WTC11 (cell line): Measurements from ENCODE around the gene SIGLEC7. TPM values are rescaled to one million over a fixed set of nuclear protein-coding genes. Genes with fewer than 3 reads are reported as not detected.

Experiments used
- ATAC-seq: fragments of 200-7000 bp; cut with Tn5 transposase; 2 replicates; pipeline ENCODE4 v1.10.0; 2021; ENCODE audit warnings: mild to moderate bottlenecking, moderate library complexity
- CTCF ChIA-PET: fragments of 300-600 bp; sonication (Branson Sonifier 250); formaldehyde crosslinking; loops from one replicate; lab custom pipeline; 2021; ENCODE audit warnings: antibody characterized with exemption; lab: Charles Lee
- POLR2A ChIA-PET: fragments of 350-600 bp; sonication (Branson Sonifier 250); formaldehyde crosslinking; loops from one replicate; lab custom pipeline; 2021; ENCODE audit warnings: antibody characterized with exemption; lab: Charles Lee
- DNase-seq: peaks from one replicate; pipeline ENCODE4 v3.0.0; 2021; ENCODE audit warnings: low spot score
- H3K27ac Mint-ChIP-seq: 2 replicates; pipeline ENCODE4 v1.8.0; 2021; ENCODE audit warnings: mixed read lengths
- H3K27me3 Mint-ChIP-seq: 2 replicates; pipeline ENCODE4 v1.8.0; 2021; ENCODE audit warnings: low read depth, mild to moderate bottlenecking, moderate library complexity, mixed read lengths
- H3K36me3 Mint-ChIP-seq: 2 replicates; pipeline ENCODE4 v1.8.0; 2021; ENCODE audit warnings: mixed read lengths
- H3K4me1 Mint-ChIP-seq: 2 replicates; pipeline ENCODE4 v1.8.0; 2022; ENCODE audit warnings: mixed read lengths
- H3K4me3 Mint-ChIP-seq: 2 replicates; pipeline ENCODE4 v1.8.0; 2021; ENCODE audit warnings: mild to moderate bottlenecking, moderate library complexity, mixed read lengths
- H3K9me3 Mint-ChIP-seq: 2 replicates; pipeline ENCODE4 v1.8.0; 2021; ENCODE audit warnings: mixed read lengths
- ATF1 ChIP-seq: sonication (generic); formaldehyde crosslinking; IDR thresholded peaks from 2 replicates; pipeline ENCODE4 v1.8.1; 2023; ENCODE audit warnings: mild to moderate bottlenecking, moderate library complexity, missing genetic modification reagents
- E2F4 ChIP-seq: sonication (generic); formaldehyde crosslinking; IDR thresholded peaks from 2 replicates; pipeline ENCODE4 v1.8.1; 2022; ENCODE audit warnings: low read depth, mild to moderate bottlenecking, moderate library complexity, missing genetic modification reagents, borderline replicate concordance
- ETV6 ChIP-seq: sonication (generic); formaldehyde crosslinking; IDR thresholded peaks from 2 replicates; pipeline ENCODE4 v1.8.1; 2022; ENCODE audit warnings: mild to moderate bottlenecking, missing genetic modification reagents
- FOXJ3 ChIP-seq: sonication (generic); formaldehyde crosslinking; IDR thresholded peaks from 2 replicates; pipeline ENCODE4 v1.9.0; 2021; ENCODE audit warnings: missing genetic modification reagents, mild to moderate bottlenecking, borderline replicate concordance
- GABPB1 ChIP-seq: sonication (generic); formaldehyde crosslinking; IDR thresholded peaks from 2 replicates; pipeline ENCODE4 v1.8.1; 2023; ENCODE audit warnings: mild to moderate bottlenecking, missing genetic modification reagents
- GTF2I ChIP-seq: fragments of 250-450 bp; sonication (Bioruptor Pico); conservative IDR thresholded peaks from 2 replicates; pipeline ENCODE4 v1.4.0; 2021; ENCODE audit warnings: mild to moderate bottlenecking
- RORB ChIP-seq: fragments of 250-450 bp; sonication (Bioruptor Pico); IDR thresholded peaks from 2 replicates; pipeline ENCODE4 v1.9.0; 2021; ENCODE audit warnings: mild to moderate bottlenecking
- SMAD4 ChIP-seq: sonication (generic); formaldehyde crosslinking; IDR thresholded peaks from 2 replicates; pipeline ENCODE4 v1.8.0; 2022; ENCODE audit warnings: mild to moderate bottlenecking, missing genetic modification reagents
- ZBTB43 ChIP-seq: sonication (generic); formaldehyde crosslinking; IDR thresholded peaks from 2 replicates; pipeline ENCODE4 v1.8.1; 2023; ENCODE audit warnings: mild to moderate bottlenecking, missing genetic modification reagents
- ZNF317 ChIP-seq: sonication (generic); formaldehyde crosslinking; IDR thresholded peaks from 2 replicates; pipeline ENCODE4 v1.8.1; 2023; ENCODE audit warnings: low read depth, mild to moderate bottlenecking, moderate library complexity, missing genetic modification reagents, borderline replicate concordance
- ZNF423 ChIP-seq: fragments of 250-450 bp; sonication (Bioruptor Pico); IDR thresholded peaks from 2 replicates; pipeline ENCODE4 v2.1.2; 2022; ENCODE audit warnings: mild to moderate bottlenecking, moderate library complexity
- ZNF532 ChIP-seq: fragments of 250-450 bp; sonication (Bioruptor Pico); IDR thresholded peaks from 2 replicates; pipeline ENCODE4 v1.9.0; 2021; ENCODE audit warnings: mild to moderate bottlenecking, borderline replicate concordance
- ZNF671 ChIP-seq: fragments of 250-450 bp; sonication (Bioruptor Pico); IDR thresholded peaks from 2 replicates; pipeline ENCODE4 v1.8.0; 2021; ENCODE audit warnings: mild to moderate bottlenecking
- total RNA-seq: library from RNA; stranded (reverse); gene quantifications from 3 replicates; pipeline ENCODE4 v1.2.3, GENCODE V29; 2021
- TF ChIP-seq, protein P1 (sequence below): sonication (generic); formaldehyde crosslinking; IDR thresholded peaks from 2 replicates; pipeline ENCODE4 v1.8.1; 2023; ENCODE audit warnings: mild to moderate bottlenecking, missing genetic modification reagents, moderate library complexity
- TF ChIP-seq, protein P2 (sequence below): sonication (generic); formaldehyde crosslinking; IDR thresholded peaks from 2 replicates; pipeline ENCODE4 v1.8.1; 2022; ENCODE audit warnings: missing genetic modification reagents, borderline replicate concordance
- TF ChIP-seq, protein P3 (sequence below): fragments of 250-450 bp; sonication (Bioruptor Pico); IDR thresholded peaks from 2 replicates; pipeline ENCODE4 v1.8.0; 2021; ENCODE audit warnings: mild to moderate bottlenecking

SIGLEC7 gene
- total RNA-seq, 1 experiment from 2014 or later, result not detected

GRCh38 chr19:51129716-51130115 is 12.4 kb upstream of the SIGLEC7 start (continued):
- no peak for TF ChIP-seq SMAD4
- no peak for TF ChIP-seq GABPB1 (CRISPR knock-in tag)
- TF ChIP-seq RORB (CRISPR knock-in tag), result no peak
- no peak for TF ChIP-seq ATF1
- TF ChIP-seq, protein P1, sequence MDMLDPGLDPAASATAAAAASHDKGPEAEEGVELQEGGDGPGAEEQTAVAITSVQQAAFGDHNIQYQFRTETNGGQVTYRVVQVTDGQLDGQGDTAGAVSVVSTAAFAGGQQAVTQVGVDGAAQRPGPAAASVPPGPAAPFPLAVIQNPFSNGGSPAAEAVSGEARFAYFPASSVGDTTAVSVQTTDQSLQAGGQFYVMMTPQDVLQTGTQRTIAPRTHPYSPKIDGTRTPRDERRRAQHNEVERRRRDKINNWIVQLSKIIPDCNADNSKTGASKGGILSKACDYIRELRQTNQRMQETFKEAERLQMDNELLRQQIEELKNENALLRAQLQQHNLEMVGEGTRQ (CRISPR knock-in tag), result no peak
- TF ChIP-seq, all 79 proteins: peak for 0

DNA sequence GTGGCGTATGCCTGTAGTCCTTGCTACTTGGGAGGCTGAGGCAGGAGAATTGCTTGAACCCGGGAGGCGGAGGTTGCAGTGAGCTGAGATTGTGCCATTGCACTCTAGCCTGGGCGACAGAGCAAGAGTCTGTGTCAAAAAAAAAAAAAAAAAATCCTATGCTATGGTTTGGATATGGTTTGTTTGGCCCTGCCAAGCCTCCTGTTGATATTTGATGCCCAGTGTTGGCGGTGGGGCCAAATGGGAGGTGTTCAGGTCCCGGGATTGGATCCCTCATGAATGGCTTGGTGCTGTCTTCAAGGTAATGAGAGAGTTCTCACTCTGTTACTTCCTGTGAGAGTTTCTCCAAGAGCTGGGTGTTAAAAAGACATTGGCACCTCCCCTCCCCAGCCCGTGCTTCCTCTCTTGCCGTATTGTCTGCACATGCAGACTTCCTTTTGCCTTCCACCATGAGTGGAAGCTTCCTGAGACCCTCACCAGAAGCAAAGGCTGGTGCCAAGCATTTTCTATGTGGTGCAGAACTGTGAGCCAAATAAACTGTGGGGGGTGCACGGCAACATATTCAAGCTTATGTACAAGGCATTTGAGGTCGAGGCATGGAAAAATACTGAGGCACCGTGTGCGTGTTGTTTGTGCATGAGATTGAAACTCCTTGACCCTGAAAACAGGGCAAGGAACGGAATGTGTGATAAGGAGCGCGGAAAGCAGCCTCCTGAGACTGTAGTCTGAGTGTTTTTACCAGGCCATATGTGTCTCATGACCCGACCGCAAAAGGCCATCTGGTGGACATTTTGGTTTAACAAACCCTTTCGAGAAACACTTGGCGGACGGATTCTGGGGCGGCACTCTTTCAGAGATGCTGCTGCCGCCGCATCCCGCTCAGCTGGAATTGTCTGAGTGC is 10.1 kb upstream of the SIGLEC7 start:
- H3K36me3 Mint-ChIP-seq, result no peaks in the 10 kb centered on the region
- H3K4me1 Mint-ChIP-seq, result peaks cover 5% of the 10 kb centered on the region; the same call in 1 of the 2 replicates
- no peaks in the 10 kb centered on the region for H3K9me3 Mint-ChIP-seq
- no peak overlapping the region for H3K27ac Mint-ChIP-seq
- ChIA-PET CTCF (interaction anchor here (1.0 to 1.5 kb wide), 2 partner anchors 26 to 127 kb away, joined by 3 to 7 read pairs; no protein-coding TSS in a partner anchor), POLR2A (no interaction called here)
- no peak for TF ChIP-seq E2F4
- no peak for TF ChIP-seq ZBTB43 (CRISPR knock-in tag)
- no peak for TF ChIP-seq ZNF671 (CRISPR knock-in tag)
- TF ChIP-seq, protein P2, sequence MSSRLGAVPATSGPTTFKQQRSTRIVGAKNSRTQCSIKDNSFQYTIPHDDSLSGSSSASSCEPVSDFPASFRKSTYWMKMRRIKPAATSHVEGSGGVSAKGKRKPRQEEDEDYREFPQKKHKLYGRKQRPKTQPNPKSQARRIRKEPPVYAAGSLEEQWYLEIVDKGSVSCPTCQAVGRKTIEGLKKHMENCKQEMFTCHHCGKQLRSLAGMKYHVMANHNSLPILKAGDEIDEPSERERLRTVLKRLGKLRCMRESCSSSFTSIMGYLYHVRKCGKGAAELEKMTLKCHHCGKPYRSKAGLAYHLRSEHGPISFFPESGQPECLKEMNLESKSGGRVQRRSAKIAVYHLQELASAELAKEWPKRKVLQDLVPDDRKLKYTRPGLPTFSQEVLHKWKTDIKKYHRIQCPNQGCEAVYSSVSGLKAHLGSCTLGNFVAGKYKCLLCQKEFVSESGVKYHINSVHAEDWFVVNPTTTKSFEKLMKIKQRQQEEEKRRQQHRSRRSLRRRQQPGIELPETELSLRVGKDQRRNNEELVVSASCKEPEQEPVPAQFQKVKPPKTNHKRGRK (CRISPR knock-in tag), result no peak
- no peak for TF ChIP-seq ZNF532 (CRISPR knock-in tag)
- no peak for TF ChIP-seq FOXJ3 (CRISPR knock-in tag)
- no peak for TF ChIP-seq ZNF423 (CRISPR knock-in tag)
- TF ChIP-seq, protein P3, sequence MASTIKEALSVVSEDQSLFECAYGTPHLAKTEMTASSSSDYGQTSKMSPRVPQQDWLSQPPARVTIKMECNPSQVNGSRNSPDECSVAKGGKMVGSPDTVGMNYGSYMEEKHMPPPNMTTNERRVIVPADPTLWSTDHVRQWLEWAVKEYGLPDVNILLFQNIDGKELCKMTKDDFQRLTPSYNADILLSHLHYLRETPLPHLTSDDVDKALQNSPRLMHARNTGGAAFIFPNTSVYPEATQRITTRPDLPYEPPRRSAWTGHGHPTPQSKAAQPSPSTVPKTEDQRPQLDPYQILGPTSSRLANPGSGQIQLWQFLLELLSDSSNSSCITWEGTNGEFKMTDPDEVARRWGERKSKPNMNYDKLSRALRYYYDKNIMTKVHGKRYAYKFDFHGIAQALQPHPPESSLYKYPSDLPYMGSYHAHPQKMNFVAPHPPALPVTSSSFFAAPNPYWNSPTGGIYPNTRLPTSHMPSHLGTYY (CRISPR knock-in tag), result no peak
- TF ChIP-seq ETV6 (CRISPR knock-in tag), result no peak
- no peak for TF ChIP-seq ZNF317 (CRISPR knock-in tag)
- TF ChIP-seq GTF2I (CRISPR knock-in tag), result no peak
- ATAC-seq (no peak), DNase-seq (no peak)
- H3K4me3 Mint-ChIP-seq, result no peak overlapping the region
- H3K27me3 Mint-ChIP-seq, result peaks cover 6% of the 10 kb centered on the region; the same call in 1 of the 2 replicates
